SU-DHL-6 (cell line): Measurements from ENCODE around the gene TAMM41.

Experiments used
- H2AFZ ChIP-seq: fragments of 200-600 bp; sonication (generic); 2 replicates; pipeline ENCODE4 v1.6.1; 2014; ENCODE audit warnings: low read depth, mild to moderate bottlenecking, moderate library complexity, mixed read lengths, antibody characterized with exemption, low read length; ENCODE audit not compliant: severe bottlenecking
- H3F3A ChIP-seq: fragments of 200-600 bp; shearing (Covaris generic); 2 replicates; pipeline ENCODE4 v1.6.0; 2016; ENCODE audit warnings: antibody characterized with exemption, mild to moderate bottlenecking; ENCODE audit not compliant: insufficient read depth
- H3K27ac ChIP-seq: fragments of 200-600 bp; sonication (generic); 2 replicates; pipeline ENCODE4 v1.5.1; 2016; ENCODE audit warnings: low read depth, mild to moderate bottlenecking, low read length, moderate library complexity, mixed read lengths
- H3K27me3 ChIP-seq: fragments of 200-600 bp; sonication (generic), shearing (Covaris generic); 2 replicates; pipeline ENCODE4 v1.6.0; 2014; ENCODE audit warnings: mild to moderate bottlenecking, low read length
- H3K36me3 ChIP-seq: fragments of 200-600 bp; sonication (generic); 2 replicates; pipeline ENCODE4 v1.6.1; 2014; ENCODE audit warnings: mild to moderate bottlenecking, low read length, mixed read lengths
- H3K4me2 ChIP-seq: fragments of 300-600, 200-600 bp; shearing (Covaris generic), sonication (generic); 2 replicates; pipeline ENCODE4 v1.6.0; 2014; ENCODE audit warnings: low read length, low read depth, mild to moderate bottlenecking; ENCODE audit not compliant: poor library complexity, severe bottlenecking
- H3K4me3 ChIP-seq: fragments of 200-600 bp; sonication (generic); 2 replicates; pipeline ENCODE4 v1.5.1; 2014; ENCODE audit warnings: antibody characterized with exemption, low read length, mild to moderate bottlenecking, mixed read lengths; ENCODE audit not compliant: insufficient read depth, poor library complexity, severe bottlenecking
- H3K79me2 ChIP-seq: fragments of 200-600 bp; sonication (generic); 2 replicates; pipeline ENCODE4 v1.6.1; 2014; ENCODE audit warnings: mild to moderate bottlenecking, low read length, moderate library complexity; ENCODE audit not compliant: insufficient read depth
- H3K9ac ChIP-seq: fragments of 200-600 bp; sonication (generic); 2 replicates; pipeline ENCODE4 v1.7.0; 2014; ENCODE audit warnings: mild to moderate bottlenecking, low read length
- H3K9me2 ChIP-seq: fragments of 200-600 bp; sonication (generic); replicated peaks from 2 replicates; pipeline ENCODE4 v1.6.1; 2014; ENCODE audit warnings: low read length; ENCODE audit not compliant: insufficient read depth
- H3K9me3 ChIP-seq: fragments of 200-600 bp; sonication (generic); 2 replicates; pipeline ENCODE4 v1.6.1; 2014; ENCODE audit warnings: low read length, mixed read lengths; ENCODE audit not compliant: insufficient read depth
- H4K20me1 ChIP-seq: fragments of 200-600 bp; sonication (generic); 2 replicates; pipeline ENCODE4 v1.6.1; 2014; ENCODE audit warnings: low read depth, mild to moderate bottlenecking, antibody characterized with exemption, low read length, moderate library complexity, mixed read lengths
- CTCF ChIP-seq: fragments of 200-600 bp; sonication (generic); IDR thresholded peaks from one replicate; pipeline ENCODE4 v1.5.1; 2017; ENCODE audit warnings: antibody characterized with exemption, mild to moderate bottlenecking, low read length, moderate library complexity; ENCODE audit not compliant: insufficient read depth, poor library complexity, severe bottlenecking
- EZH2phosphoT487 ChIP-seq: fragments of 200-600 bp; sonication (generic), shearing (Covaris generic); conservative IDR thresholded peaks from 2 replicates; pipeline ENCODE4 v1.6.1; 2018; ENCODE audit warnings: mild to moderate bottlenecking, antibody characterized with exemption, low read length, moderate library complexity, mixed read lengths

Gene TAMM41

GRCh38 chr3:11845651-11846050 is 1.0 kb downstream of the TAMM41 start:
- peaks cover 12% of the 10 kb centered on the region for H3K36me3 ChIP-seq
- H2AFZ ChIP-seq: peak overlapping the region; percentile 76
- no peaks in the 10 kb centered on the region for H3F3A ChIP-seq
- H3K4me3 ChIP-seq: peak overlapping the region; percentile 98
- no peaks in the 10 kb centered on the region for H3K9me3 ChIP-seq
- TF ChIP-seq CTCF: no peak
- TF ChIP-seq EZH2phosphoT487: no peak
- H3K79me2 ChIP-seq: peaks cover 28% of the 10 kb centered on the region
- no peaks in the 10 kb centered on the region for H4K20me1 ChIP-seq
- H3K9me2 ChIP-seq: no peaks in the 10 kb centered on the region
- peak overlapping the region; percentile 26; the same call in 1 of the 2 replicates for H3K27ac ChIP-seq
- H3K9ac ChIP-seq: peak overlapping the region; percentile 92
- peak overlapping the region; percentile 93 for H3K4me2 ChIP-seq
- H3K27me3 ChIP-seq: no peaks in the 10 kb centered on the region

- no peaks in the 10 kb centered on the region for H3K9me3 ChIP-seq
- peak overlapping the region; percentile 92 for H3K9ac ChIP-seq
- H3K36me3 ChIP-seq: peaks cover 16% of the 10 kb centered on the region
- no peak overlapping the region for H2AFZ ChIP-seq
- peak overlapping the region; percentile 93 for H3K4me2 ChIP-seq
- no peaks in the 10 kb centered on the region for H3F3A ChIP-seq
- no peaks in the 10 kb centered on the region for H3K9me2 ChIP-seq
- peaks cover 28% of the 10 kb centered on the region for H3K79me2 ChIP-seq
- H3K4me3 ChIP-seq: no peak overlapping the region
- no peaks in the 10 kb centered on the region for H4K20me1 ChIP-seq
- no peak for TF ChIP-seq EZH2phosphoT487
- TF ChIP-seq CTCF: no peak
- H3K27me3 ChIP-seq: no peaks in the 10 kb centered on the region
- H3K27ac ChIP-seq: no peak overlapping the region
Observed at GRCh38 chr3:11844891-11845290, 1.8 kb downstream of the TAMM41 start.

DNA sequence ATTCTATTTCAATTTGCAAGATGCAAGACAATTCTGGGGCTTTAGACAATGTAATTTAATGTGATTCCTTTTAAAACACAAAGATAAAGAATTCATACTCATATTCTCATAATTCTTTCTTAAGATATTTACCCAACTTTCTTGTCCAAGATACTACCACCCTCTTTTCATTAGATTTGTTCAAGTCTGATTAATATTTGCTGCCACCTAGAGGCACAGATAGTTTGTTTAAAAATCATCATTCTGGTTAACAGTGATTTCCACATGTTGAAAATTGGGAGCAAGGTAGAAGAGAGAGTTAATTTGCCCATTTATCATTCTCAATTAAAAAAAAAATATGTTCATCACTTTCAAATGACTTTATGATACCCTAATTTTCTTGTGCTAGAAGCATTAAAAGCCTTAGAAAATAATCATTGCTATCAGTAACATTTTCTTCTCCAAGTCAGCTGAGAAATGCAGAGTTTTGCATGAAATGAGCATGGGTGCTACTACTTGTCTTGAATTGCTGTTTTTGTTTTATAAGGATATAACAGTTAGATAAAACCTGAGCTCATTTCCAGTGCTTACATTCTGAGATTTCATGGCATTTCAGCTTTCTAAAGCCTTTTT is 11.6 kb downstream of the TAMM41 start:
- no peaks in the 10 kb centered on the region for H3K9me3 ChIP-seq
- no peaks in the 10 kb centered on the region for H3K79me2 ChIP-seq
- no peaks in the 10 kb centered on the region for H4K20me1 ChIP-seq
- no peaks in the 10 kb centered on the region for H3K27me3 ChIP-seq
- H3K9me2 ChIP-seq: no peaks in the 10 kb centered on the region
- no peak overlapping the region for H3K4me3 ChIP-seq
- H3K36me3 ChIP-seq: peaks cover 23% of the 10 kb centered on the region; the same call in 1 of the 2 replicates
- H2AFZ ChIP-seq: no peak overlapping the region
- no peak overlapping the region for H3K4me2 ChIP-seq
- H3K9ac ChIP-seq: no peak overlapping the region
- no peak for TF ChIP-seq EZH2phosphoT487
- peak; percentile 52 for TF ChIP-seq CTCF
- no peak overlapping the region for H3K27ac ChIP-seq
- H3F3A ChIP-seq: peaks cover 4% of the 10 kb centered on the region; the same call in 1 of the 2 replicates
